Brain microvascular endothelial cell (primary cell): Measurements from ENCODE around the gene KCNA3.

Experiments
- DNase-seq: peaks from one replicate; pipeline ENCODE4 v3.0.0-alpha.2; 2020
- H3K27ac ChIP-seq: fragments of 250-450 bp; sonication (Bioruptor Pico); 2 replicates; pipeline ENCODE4 v1.5.1; 2020; ENCODE audit warnings: mild to moderate bottlenecking, moderate library complexity
- H3K27me3 ChIP-seq: fragments of 250-450 bp; sonication (Bioruptor Pico); replicated peaks from 2 replicates; pipeline ENCODE4 v1.5.1; 2020; ENCODE audit warnings: mild to moderate bottlenecking
- H3K36me3 ChIP-seq: fragments of 250-450 bp; sonication (Bioruptor Pico); replicated peaks from 2 replicates; pipeline ENCODE4 v1.5.1; 2020; ENCODE audit warnings: mild to moderate bottlenecking
- H3K4me3 ChIP-seq: 2 replicates; pipeline ENCODE4 v1.5.1; 2011; ENCODE audit warnings: low read depth, mild to moderate bottlenecking, control low read depth, low read length, moderate library complexity
- CTCF ChIP-seq: IDR thresholded peaks from 2 replicates; pipeline ENCODE4 v1.5.1; 2011; ENCODE audit warnings: low read depth, mild to moderate bottlenecking, moderate library complexity, low read length, control low read depth, inconsistent platforms; ENCODE audit errors: missing control alignments
- in situ Hi-C: cut with HindIII; loops from 2 replicates; pipeline ENCODE4 v1.10.0; 2017; ENCODE audit warnings: low sequenced_read_pairs, low pct_ligation_motif_present

Gene KCNA3

GRCh38 chr1:110688514-110688913 lies 13.8 kb upstream of the KCNA3 start:
- Histone ChIP-seq H3K27ac (no peak overlapping the region), H3K4me3 (no peak overlapping the region), H3K36me3 (no peaks in the 10 kb centered on the region), H3K27me3 (no peaks in the 10 kb centered on the region)
- in situ Hi-C loops, result no loop called here
- TF ChIP-seq CTCF, result no peak
- no peak for DNase-seq

DNA sequence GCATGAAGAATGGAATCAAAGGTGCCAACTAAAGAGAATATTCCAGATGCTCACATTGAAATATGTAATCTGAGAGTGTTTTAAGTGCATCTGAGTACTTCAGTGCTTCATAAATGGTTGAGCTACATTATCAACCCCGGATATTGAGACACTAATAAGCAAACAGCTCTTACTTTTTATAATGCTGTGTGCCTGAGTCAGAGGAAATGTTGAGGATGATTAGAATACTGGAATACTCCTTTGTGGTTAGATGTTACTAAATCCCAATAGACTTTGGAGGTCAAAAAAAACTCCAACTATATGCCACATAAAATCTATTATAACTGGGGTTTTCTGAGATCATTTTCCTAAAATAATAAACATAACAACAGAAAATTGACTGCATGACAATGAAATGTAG lies 12.5 kb upstream of the KCNA3 start:
- in situ Hi-C loops, result no loop called here
- no peak overlapping the region for H3K27ac ChIP-seq
- H3K36me3 ChIP-seq, result no peaks in the 10 kb centered on the region
- H3K27me3 ChIP-seq, result no peaks in the 10 kb centered on the region
- TF ChIP-seq CTCF, result no peak
- H3K4me3 ChIP-seq, result no peak overlapping the region
- DNase-seq, result no peak

DNA sequence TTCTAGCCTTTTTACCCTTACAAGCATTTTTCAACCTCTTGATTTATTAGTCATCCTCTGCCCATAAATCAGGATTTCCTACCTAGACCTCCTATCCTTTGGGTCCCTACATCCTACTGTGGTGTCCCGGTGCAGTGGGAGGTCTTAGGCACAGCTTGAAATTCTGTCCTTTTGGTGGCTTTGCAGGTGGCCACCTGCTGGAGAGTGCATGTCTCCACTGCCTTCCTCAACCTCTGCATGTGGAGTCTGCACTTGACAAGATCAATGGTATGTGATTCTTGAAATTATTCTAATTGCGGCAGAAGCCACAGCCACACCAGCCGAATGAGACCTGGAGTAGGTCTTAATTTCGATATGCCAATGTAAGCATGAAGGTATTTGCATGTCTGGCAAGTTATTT lies 11.4 kb upstream of the KCNA3 start:
- no peak for TF ChIP-seq CTCF
- no peak for DNase-seq
- in situ Hi-C loops, result no loop called here
- Histone ChIP-seq H3K36me3 (no peaks in the 10 kb centered on the region), H3K27ac (no peak overlapping the region), H3K4me3 (no peak overlapping the region), H3K27me3 (no peaks in the 10 kb centered on the region)

GRCh38 chr1:110684491-110684890 lies 9.8 kb upstream of the KCNA3 start:
- no peak for TF ChIP-seq CTCF
- in situ Hi-C loops, result no loop called here
- Histone ChIP-seq H3K27me3 (no peaks in the 10 kb centered on the region), H3K4me3 (no peak overlapping the region), H3K27ac (no peak overlapping the region), H3K36me3 (no peaks in the 10 kb centered on the region)
- DNase-seq, result no peak

DNA sequence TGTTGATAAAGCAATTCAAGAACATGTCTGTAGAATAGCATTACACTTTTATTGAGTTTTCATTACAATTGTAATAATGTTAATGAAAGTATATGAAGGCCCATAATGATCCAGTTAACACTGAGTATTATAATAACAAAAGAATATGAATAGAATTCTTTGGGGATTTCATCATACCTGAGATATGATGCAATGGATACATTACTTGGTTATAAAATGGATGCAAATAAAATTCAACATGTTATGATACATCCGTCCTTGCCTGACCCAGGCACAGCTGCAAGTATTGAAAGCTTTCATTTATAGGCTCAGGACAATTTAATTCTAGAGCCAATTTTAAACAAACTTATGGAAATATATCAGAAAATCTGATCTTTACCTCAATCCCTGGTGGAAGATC lies 8.2 kb upstream of the KCNA3 start:
- no peaks in the 10 kb centered on the region for H3K36me3 ChIP-seq
- H3K27me3 ChIP-seq, result no peaks in the 10 kb centered on the region
- in situ Hi-C loops, result no loop called here
- H3K4me3 ChIP-seq, result no peak overlapping the region
- no peak overlapping the region for H3K27ac ChIP-seq
- no peak for TF ChIP-seq CTCF
- no peak for DNase-seq

GRCh38 chr1:110680036-110680735 lies 5.4 kb upstream of the KCNA3 start:
- in situ Hi-C loops, result no loop called here
- no peaks in the 10 kb centered on the region for H3K36me3 ChIP-seq
- peaks cover 12% of the 10 kb centered on the region for H3K27me3 ChIP-seq
- no peak for TF ChIP-seq CTCF
- no peak overlapping the region for H3K27ac ChIP-seq
- no peak overlapping the region for H3K4me3 ChIP-seq
- no peak for DNase-seq
